ENCODE measurements around the gene TUBG2. TPM values are rescaled to one million over a fixed set of nuclear protein-coding genes. Genes with fewer than 3 reads are reported as not detected.

TUBG2 gene
- total and polyA plus RNA-seq, 10 of the 15 experiments (the other 5 are each of a cell fraction or from before 2014, with no cell fraction given), result 1.2 to 12.5 (median 8.9) TPM

- SMC1A ChIA-PET (ENCODE audit: uncharacterized antibody, unreplicated experiment), result interaction anchor here (1.2 to 8.3 kb wide), 8 partner anchors 14 to 96 kb away, joined by 3 to 85 read pairs (median 6); partner anchors contain the start of genes RETREG3 and TUBG1
- Histone ChIP-seq H4K20me1 (ENCODE audit: control insufficient read depth, insufficient read depth) (no peaks in the 10 kb centered on the region), H3K27me3 (replicated peaks in 1 of 2; ENCODE audit: control insufficient read depth in 2 of 2, insufficient read depth in 2 of 2, low read length in 1 of 2) (no peaks in the 10 kb centered on the region), H3K79me2 (ENCODE audit: control insufficient read depth, insufficient read depth, low read length) (peaks cover 49% of the 10 kb centered on the region), H3K4me1 (ENCODE audit: control insufficient read depth, insufficient read depth, low read length) (peaks cover 14% of the 10 kb centered on the region), H3K9ac (ENCODE audit: control insufficient read depth, insufficient read depth, low read length) (peak overlapping the region; percentile 87; the same call in 1 of the 2 replicates), H2AFZ (ENCODE audit: control insufficient read depth, low read depth, low read length) (no peak overlapping the region), H3K4me3 (peak overlapping the region; percentile 98), H3K4me2 (ENCODE audit: control insufficient read depth, insufficient read depth) (peak overlapping the region; percentile 81), H3K36me3 (ENCODE audit: control insufficient read depth in 2 of 2, insufficient read depth in 2 of 2, low read length in 1 of 2) (peaks cover 8 to 24% of the 10 kb centered on the region in 2 experiments; a peak in 3 of 4 replicates), H3K9me3 (replicated peaks; ENCODE audit: control insufficient read depth, insufficient read depth, low read length) (no peaks in the 10 kb centered on the region), H3K27ac (ENCODE audit: control insufficient read depth, insufficient read depth) (peak overlapping the region; percentile 61)
- ATAC-seq (no peak), FAIRE-seq (no peak), DNase-seq (ENCODE audit: low read depth, low spot score) (no peak)
- in situ Hi-C loops (cut with MboI), result no loop called here
- CTCF ChIA-PET, result interaction anchor here (0.9 to 10.1 kb wide), 17 partner anchors 9 to 145 kb away, joined by 3 to 239 read pairs (median 5); partner anchors contain the start of genes MLX, NAGLU, PSMC3IP and TUBG2
- POLR2A ChIA-PET, result interaction anchor here (0.6 to 6.6 kb wide), 11 partner anchors 9 to 244 kb away, joined by 3 to 70 read pairs (median 3); partner anchors contain the start of genes RETREG3, TUBG1 and TUBG2
- WGBS (ENCODE audit: insufficient coverage, insufficient replicate concordance, low lambda C conversion rate, missing lambda C conversion rate), result 20% methylated on average over 6 of the region's 9 CpGs
- no TSS peak for BruUV-seq (replicated peaks)
- intact Hi-C loops (cut with micrococcal nuclease; ENCODE audit: unreplicated experiment), result no loop called here
- RAD21 ChIA-PET (ENCODE audit: unreplicated experiment), result interaction anchor here (0.8 to 6.5 kb wide), 14 partner anchors 8 to 97 kb away, joined by 3 to 152 read pairs (median 8); partner anchors contain the start of genes PSMC3IP, RETREG3, TUBG1 and TUBG2
- TF ChIP-seq SREBF1 (IDR thresholded peaks at IDR 0.05; ENCODE audit: low read length), result no peak
- TF ChIP-seq NRF1 (conservative IDR thresholded peaks at IDR 0.05; ENCODE audit: low read depth, low read length), result no peak
- TF ChIP-seq ZNF217 (IDR thresholded peaks at IDR 0.05), result no peak
- TF ChIP-seq, protein P1, sequence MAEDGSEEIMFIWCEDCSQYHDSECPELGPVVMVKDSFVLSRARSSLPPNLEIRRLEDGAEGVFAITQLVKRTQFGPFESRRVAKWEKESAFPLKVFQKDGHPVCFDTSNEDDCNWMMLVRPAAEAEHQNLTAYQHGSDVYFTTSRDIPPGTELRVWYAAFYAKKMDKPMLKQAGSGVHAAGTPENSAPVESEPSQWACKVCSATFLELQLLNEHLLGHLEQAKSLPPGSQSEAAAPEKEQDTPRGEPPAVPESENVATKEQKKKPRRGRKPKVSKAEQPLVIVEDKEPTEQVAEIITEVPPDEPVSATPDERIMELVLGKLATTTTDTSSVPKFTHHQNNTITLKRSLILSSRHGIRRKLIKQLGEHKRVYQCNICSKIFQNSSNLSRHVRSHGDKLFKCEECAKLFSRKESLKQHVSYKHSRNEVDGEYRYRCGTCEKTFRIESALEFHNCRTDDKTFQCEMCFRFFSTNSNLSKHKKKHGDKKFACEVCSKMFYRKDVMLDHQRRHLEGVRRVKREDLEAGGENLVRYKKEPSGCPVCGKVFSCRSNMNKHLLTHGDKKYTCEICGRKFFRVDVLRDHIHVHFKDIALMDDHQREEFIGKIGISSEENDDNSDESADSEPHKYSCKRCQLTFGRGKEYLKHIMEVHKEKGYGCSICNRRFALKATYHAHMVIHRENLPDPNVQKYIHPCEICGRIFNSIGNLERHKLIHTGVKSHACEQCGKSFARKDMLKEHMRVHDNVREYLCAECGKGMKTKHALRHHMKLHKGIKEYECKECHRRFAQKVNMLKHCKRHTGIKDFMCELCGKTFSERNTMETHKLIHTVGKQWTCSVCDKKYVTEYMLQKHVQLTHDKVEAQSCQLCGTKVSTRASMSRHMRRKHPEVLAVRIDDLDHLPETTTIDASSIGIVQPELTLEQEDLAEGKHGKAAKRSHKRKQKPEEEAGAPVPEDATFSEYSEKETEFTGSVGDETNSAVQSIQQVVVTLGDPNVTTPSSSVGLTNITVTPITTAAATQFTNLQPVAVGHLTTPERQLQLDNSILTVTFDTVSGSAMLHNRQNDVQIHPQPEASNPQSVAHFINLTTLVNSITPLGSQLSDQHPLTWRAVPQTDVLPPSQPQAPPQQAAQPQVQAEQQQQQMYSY (CRISPR knock-in tag; IDR thresholded peaks at IDR 0.05), result no peak
- TF ChIP-seq REST (IDR thresholded peaks at IDR 0.05; ENCODE audit: low read depth, low read length), result no peak
- TF ChIP-seq ZNF24 (IDR thresholded peaks at IDR 0.05), result no peak
- TF ChIP-seq ZNF592 (IDR thresholded peaks at IDR 0.05), result no peak
- no peak for TF ChIP-seq RBBP5 (conservative IDR thresholded peaks at IDR 0.05)
- TF ChIP-seq, protein P2, sequence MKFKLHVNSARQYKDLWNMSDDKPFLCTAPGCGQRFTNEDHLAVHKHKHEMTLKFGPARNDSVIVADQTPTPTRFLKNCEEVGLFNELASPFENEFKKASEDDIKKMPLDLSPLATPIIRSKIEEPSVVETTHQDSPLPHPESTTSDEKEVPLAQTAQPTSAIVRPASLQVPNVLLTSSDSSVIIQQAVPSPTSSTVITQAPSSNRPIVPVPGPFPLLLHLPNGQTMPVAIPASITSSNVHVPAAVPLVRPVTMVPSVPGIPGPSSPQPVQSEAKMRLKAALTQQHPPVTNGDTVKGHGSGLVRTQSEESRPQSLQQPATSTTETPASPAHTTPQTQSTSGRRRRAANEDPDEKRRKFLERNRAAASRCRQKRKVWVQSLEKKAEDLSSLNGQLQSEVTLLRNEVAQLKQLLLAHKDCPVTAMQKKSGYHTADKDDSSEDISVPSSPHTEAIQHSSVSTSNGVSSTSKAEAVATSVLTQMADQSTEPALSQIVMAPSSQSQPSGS (IDR thresholded peaks at IDR 0.05; ENCODE audit: low read length), result no peak
- no peak for TF ChIP-seq DPF2 (IDR thresholded peaks at IDR 0.05)
Observed at GRCh38 chr17:42674755-42675347, 15.8 kb downstream of the TUBG2 start.
